Measurements from ENCODE around the gene PPP1R37.
A peak's percentile ranks its signal among the peaks of the same experiment; 100 is the strongest.

The PPP1R37 gene

DNA sequence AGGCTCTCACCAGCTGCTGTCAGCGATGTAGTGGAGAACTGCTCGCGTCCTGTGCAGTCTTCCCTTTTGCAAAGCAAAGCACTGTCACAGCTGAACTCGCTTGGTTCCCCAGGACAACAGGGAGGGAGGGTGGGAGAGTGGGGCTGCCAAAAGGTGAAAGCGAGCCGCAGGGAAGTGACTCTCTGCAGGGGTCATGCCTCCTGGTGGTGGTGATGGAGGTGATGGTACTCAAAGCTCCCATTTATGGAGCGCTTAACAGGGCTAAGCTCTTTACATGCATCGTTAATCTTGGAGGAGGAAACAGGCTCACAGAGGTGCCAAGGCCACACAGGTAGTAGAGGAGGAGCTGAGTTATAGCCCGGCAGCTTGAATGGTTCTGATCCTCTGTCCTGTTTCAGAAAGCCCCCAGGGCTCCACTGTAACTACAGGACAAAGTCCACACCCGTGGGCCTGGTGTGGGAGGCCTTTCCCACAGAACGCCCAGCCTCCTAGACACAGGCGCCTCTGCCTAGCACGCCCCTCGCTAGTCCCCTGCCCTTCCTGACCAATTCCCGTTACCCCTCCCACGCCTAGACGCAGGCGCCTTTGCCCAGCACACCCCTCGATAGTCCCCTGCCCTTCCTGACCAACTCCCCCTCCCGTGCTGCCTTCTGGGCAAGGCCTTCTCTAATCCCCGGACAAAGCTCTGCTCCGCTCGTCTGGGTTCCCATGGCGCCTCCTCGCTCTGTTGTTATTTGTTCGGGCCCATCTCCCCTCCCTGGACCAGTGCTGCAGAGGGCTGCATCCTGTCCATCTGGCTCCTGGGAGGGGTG lies 10.7 kb downstream of the PPP1R37 start (continued):
- TF ChIP-seq, protein P1, sequence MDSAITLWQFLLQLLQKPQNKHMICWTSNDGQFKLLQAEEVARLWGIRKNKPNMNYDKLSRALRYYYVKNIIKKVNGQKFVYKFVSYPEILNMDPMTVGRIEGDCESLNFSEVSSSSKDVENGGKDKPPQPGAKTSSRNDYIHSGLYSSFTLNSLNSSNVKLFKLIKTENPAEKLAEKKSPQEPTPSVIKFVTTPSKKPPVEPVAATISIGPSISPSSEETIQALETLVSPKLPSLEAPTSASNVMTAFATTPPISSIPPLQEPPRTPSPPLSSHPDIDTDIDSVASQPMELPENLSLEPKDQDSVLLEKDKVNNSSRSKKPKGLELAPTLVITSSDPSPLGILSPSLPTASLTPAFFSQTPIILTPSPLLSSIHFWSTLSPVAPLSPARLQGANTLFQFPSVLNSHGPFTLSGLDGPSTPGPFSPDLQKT (IDR thresholded peaks at IDR 0.05; ENCODE audit: borderline replicate concordance, low read depth, low read length): no peak
- no peak for TF ChIP-seq GLI4 (tag by site-specific recombination; IDR thresholded peaks at IDR 0.05)
- no peak for TF ChIP-seq ZNF292 (tag by site-specific recombination; IDR thresholded peaks at IDR 0.05; ENCODE audit: borderline replicate concordance, low read depth)
- TF ChIP-seq ZNF664 (tag by site-specific recombination; IDR thresholded peaks at IDR 0.05): no peak
- TF ChIP-seq ZNF138 (tag by site-specific recombination; IDR thresholded peaks at IDR 0.05; ENCODE audit: borderline replicate concordance): no peak
- peak; percentile 88 for TF ChIP-seq ZFHX2 (tag by site-specific recombination; conservative IDR thresholded peaks at IDR 0.05)
- no peak for TF ChIP-seq ZNF169 (tag by site-specific recombination; IDR thresholded peaks at IDR 0.05)
- TF ChIP-seq, protein P2, sequence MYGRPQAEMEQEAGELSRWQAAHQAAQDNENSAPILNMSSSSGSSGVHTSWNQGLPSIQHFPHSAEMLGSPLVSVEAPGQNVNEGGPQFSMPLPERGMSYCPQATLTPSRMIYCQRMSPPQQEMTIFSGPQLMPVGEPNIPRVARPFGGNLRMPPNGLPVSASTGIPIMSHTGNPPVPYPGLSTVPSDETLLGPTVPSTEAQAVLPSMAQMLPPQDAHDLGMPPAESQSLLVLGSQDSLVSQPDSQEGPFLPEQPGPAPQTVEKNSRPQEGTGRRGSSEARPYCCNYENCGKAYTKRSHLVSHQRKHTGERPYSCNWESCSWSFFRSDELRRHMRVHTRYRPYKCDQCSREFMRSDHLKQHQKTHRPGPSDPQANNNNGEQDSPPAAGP (tag by site-specific recombination; IDR thresholded peaks at IDR 0.05): peak; percentile 55; the same call in 1 of the 2 replicates
- no peak for TF ChIP-seq HOXD13 (CRISPR knock-in tag; IDR thresholded peaks at IDR 0.05; ENCODE audit: borderline replicate concordance)
- TF ChIP-seq ZSCAN30 (tag by site-specific recombination; IDR thresholded peaks at IDR 0.05): no peak
- TF ChIP-seq, protein P3, sequence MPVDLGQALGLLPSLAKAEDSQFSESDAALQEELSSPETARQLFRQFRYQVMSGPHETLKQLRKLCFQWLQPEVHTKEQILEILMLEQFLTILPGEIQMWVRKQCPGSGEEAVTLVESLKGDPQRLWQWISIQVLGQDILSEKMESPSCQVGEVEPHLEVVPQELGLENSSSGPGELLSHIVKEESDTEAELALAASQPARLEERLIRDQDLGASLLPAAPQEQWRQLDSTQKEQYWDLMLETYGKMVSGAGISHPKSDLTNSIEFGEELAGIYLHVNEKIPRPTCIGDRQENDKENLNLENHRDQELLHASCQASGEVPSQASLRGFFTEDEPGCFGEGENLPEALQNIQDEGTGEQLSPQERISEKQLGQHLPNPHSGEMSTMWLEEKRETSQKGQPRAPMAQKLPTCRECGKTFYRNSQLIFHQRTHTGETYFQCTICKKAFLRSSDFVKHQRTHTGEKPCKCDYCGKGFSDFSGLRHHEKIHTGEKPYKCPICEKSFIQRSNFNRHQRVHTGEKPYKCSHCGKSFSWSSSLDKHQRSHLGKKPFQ (tag by site-specific recombination; IDR thresholded peaks at IDR 0.05): no peak
- peak; percentile 94 for TF ChIP-seq FEZF1 (tag by site-specific recombination; IDR thresholded peaks at IDR 0.05)
- TF ChIP-seq, protein P4, sequence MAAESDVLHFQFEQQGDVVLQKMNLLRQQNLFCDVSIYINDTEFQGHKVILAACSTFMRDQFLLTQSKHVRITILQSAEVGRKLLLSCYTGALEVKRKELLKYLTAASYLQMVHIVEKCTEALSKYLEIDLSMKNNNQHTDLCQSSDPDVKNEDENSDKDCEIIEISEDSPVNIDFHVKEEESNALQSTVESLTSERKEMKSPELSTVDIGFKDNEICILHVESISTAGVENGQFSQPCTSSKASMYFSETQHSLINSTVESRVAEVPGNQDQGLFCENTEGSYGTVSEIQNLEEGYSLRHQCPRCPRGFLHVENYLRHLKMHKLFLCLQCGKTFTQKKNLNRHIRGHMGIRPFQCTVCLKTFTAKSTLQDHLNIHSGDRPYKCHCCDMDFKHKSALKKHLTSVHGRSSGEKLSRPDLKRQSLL (tag by site-specific recombination; IDR thresholded peaks at IDR 0.05): 0 out of 2 replicates have a peak, but pooled peaks have one; percentile 49
- TF ChIP-seq ZNF610 (tag by site-specific recombination; IDR thresholded peaks at IDR 0.05; ENCODE audit: borderline replicate concordance): no peak
- TF ChIP-seq ZNF10 (tag by site-specific recombination; IDR thresholded peaks at IDR 0.05): no peak
- no peak for TF ChIP-seq ZNF48 (tag by site-specific recombination; IDR thresholded peaks at IDR 0.05)
- TF ChIP-seq, protein P5, sequence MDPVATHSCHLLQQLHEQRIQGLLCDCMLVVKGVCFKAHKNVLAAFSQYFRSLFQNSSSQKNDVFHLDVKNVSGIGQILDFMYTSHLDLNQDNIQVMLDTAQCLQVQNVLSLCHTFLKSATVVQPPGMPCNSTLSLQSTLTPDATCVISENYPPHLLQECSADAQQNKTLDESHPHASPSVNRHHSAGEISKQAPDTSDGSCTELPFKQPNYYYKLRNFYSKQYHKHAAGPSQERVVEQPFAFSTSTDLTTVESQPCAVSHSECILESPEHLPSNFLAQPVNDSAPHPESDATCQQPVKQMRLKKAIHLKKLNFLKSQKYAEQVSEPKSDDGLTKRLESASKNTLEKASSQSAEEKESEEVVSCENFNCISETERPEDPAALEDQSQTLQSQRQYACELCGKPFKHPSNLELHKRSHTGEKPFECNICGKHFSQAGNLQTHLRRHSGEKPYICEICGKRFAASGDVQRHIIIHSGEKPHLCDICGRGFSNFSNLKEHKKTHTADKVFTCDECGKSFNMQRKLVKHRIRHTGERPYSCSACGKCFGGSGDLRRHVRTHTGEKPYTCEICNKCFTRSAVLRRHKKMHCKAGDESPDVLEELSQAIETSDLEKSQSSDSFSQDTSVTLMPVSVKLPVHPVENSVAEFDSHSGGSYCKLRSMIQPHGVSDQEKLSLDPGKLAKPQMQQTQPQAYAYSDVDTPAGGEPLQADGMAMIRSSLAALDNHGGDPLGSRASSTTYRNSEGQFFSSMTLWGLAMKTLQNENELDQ (tag by site-specific recombination; IDR thresholded peaks at IDR 0.05; ENCODE audit: low read depth): no peak
- TF ChIP-seq GLI2 (tag by site-specific recombination; IDR thresholded peaks at IDR 0.05; ENCODE audit: borderline replicate concordance, low read depth): no peak
- no peak for TF ChIP-seq ZNF157 (tag by site-specific recombination; IDR thresholded peaks at IDR 0.05)
- peak; percentile 100 for TF ChIP-seq GLIS1 (tag by site-specific recombination; IDR thresholded peaks at IDR 0.05)
- no peak for TF ChIP-seq ZNF677 (tag by site-specific recombination; IDR thresholded peaks at IDR 0.05)
- no peak for TF ChIP-seq ZNF560 (tag by site-specific recombination; IDR thresholded peaks at IDR 0.05; ENCODE audit: borderline replicate concordance)
- TF ChIP-seq SP7 (tag by site-specific recombination; IDR thresholded peaks at IDR 0.05): peak; percentile 44; the same call in 1 of the 2 replicates
- TF ChIP-seq ZIC2 (tag by site-specific recombination; IDR thresholded peaks at IDR 0.05): peak; percentile 90
- TF ChIP-seq RBAK (tag by site-specific recombination; IDR thresholded peaks at IDR 0.05): no peak
- no peak for TF ChIP-seq ZNF426 (tag by site-specific recombination; IDR thresholded peaks at IDR 0.05)
- no peak for TF ChIP-seq ZXDB (tag by site-specific recombination; IDR thresholded peaks at IDR 0.05)
- peak; percentile 73 for TF ChIP-seq ZNF423 (tag by site-specific recombination; IDR thresholded peaks at IDR 0.05)
- TF ChIP-seq OSR2 (tag by site-specific recombination; IDR thresholded peaks at IDR 0.05): peak; percentile 55; the same call in 1 of the 2 replicates
- TF ChIP-seq, protein P6, sequence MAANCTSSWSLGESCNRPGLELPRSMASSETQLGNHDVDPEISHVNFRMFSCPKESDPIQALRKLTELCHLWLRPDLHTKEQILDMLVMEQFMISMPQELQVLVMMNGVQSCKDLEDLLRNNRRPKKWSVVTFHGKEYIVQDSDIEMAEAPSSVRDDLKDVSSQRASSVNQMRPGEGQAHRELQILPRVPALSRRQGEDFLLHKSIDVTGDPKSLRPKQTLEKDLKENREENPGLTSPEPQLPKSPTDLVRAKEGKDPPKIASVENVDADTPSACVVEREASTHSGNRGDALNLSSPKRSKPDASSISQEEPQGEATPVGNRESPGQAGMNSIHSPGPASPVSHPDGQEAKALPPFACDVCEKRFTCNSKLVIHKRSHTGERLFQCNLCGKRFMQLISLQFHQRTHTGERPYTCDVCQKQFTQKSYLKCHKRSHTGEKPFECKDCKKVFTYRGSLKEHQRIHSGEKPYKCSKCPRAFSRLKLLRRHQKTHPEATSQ (tag by site-specific recombination; IDR thresholded peaks at IDR 0.05): no peak

Measured in HEK293 (cell line).